SK-N-SH (cell line): ENCODE results near the gene PMP22. TPM values are rescaled to one million over a fixed set of nuclear protein-coding genes. Genes with fewer than 3 reads are reported as not detected.

Experiments used
- CTCF ChIA-PET: fragments of 300-600, 350-600 bp; formaldehyde crosslinking; extraction: SDS; loops from one replicate; lab custom pipeline; 2021; lab: Yijun Ruan, JAX
- POLR2A ChIA-PET: fragments of 350-600 bp; sonication (Branson Sonifier 250); formaldehyde crosslinking; extraction: SDS; loops from one replicate; lab custom pipeline; 2020; ENCODE audit warnings: antibody characterized with exemption, inconsistent platforms; lab: Yijun Ruan, JAX
- DNase-seq: peaks from one replicate; pipeline ENCODE4 v3.0.0; 2012
- H2AFZ ChIP-seq: fragments of 200-600 bp; sonication (generic); 2 replicates; pipeline ENCODE4 v1.8.1; 2016; ENCODE audit warnings: antibody characterized with exemption, mild to moderate bottlenecking, low read depth
- H3F3A ChIP-seq: fragments of 200-600 bp; sonication (generic); replicated peaks from 2 replicates; pipeline ENCODE3; 2016; ENCODE audit warnings: antibody characterized with exemption, mild to moderate bottlenecking; ENCODE audit not compliant: insufficient read depth
- H3K27ac ChIP-seq, 2 experiments: fragments of 200-500 bp in 1 of 2; fragments of 200-600 bp in 1 of 2; sonication (Bioruptor generic) in 1 of 2; sonication (generic), shearing (Covaris generic) in 1 of 2; 2 replicates each; pipeline versions ENCODE4 v1.5.1 to v1.6.1; 2014 to 2016; ENCODE audit warnings: low read depth in 2 of 2, inconsistent platforms in 1 of 2, low read length in 1 of 2, mild to moderate bottlenecking in 1 of 2, mixed read lengths in 1 of 2
- H3K27me3 ChIP-seq: fragments of 200-600 bp; sonication (generic), shearing (Covaris generic); 2 replicates; pipeline ENCODE4 v1.6.1; 2016; ENCODE audit warnings: mixed run types; ENCODE audit not compliant: insufficient read depth
- H3K36me3 ChIP-seq, 2 experiments: fragments of 200-500 bp in 1 of 2; fragments of 200-600 bp in 1 of 2; sonication (Bioruptor generic) in 1 of 2; sonication (generic) in 1 of 2; replicated peaks in 1 of 2; 2 replicates each; pipeline versions ENCODE3 to v1.5.1; 2014 to 2016; ENCODE audit warnings: low read length in 1 of 2, mild to moderate bottlenecking in 1 of 2; ENCODE audit not compliant: insufficient read depth in 2 of 2, control insufficient read depth in 1 of 2
- H3K4me1 ChIP-seq, 2 experiments: fragments of 200-500 bp in 1 of 2; fragments of 200-600 bp in 1 of 2; sonication (Bioruptor generic) in 1 of 2; sonication (generic), shearing (Covaris generic) in 1 of 2; 2 replicates each; pipeline versions ENCODE4 v1.5.1 to v1.6.1; 2014 to 2016; ENCODE audit warnings: low read depth in 1 of 2, low read length in 1 of 2, mixed run types in 1 of 2; ENCODE audit not compliant: insufficient read depth in 2 of 2, control insufficient read depth in 1 of 2
- H3K4me2 ChIP-seq: fragments of 200-600 bp; sonication (generic), shearing (Covaris generic); 2 replicates; pipeline ENCODE4 v1.6.1; 2017; ENCODE audit warnings: mixed run types
- H3K4me3 ChIP-seq, 2 experiments: fragments of 200-500 bp in 1 of 2; fragments of 200-600 bp in 1 of 2; sonication (Bioruptor generic) in 1 of 2; sonication (generic), shearing (Covaris generic) in 1 of 2; 2 replicates each; pipeline versions ENCODE4 v1.5.1 to v1.8.1; 2014 to 2016; ENCODE audit warnings: low read depth in 2 of 2, inconsistent platforms in 1 of 2, low read length in 1 of 2, mild to moderate bottlenecking in 1 of 2, mixed read lengths in 1 of 2, moderate library complexity in 1 of 2
- H3K79me2 ChIP-seq: fragments of 200-600 bp; sonication (generic); 2 replicates; pipeline ENCODE4 v1.8.1; 2017; ENCODE audit warnings: mild to moderate bottlenecking; ENCODE audit not compliant: insufficient read depth
- H3K9ac ChIP-seq: fragments of 200-600 bp; sonication (generic); 2 replicates; pipeline ENCODE4 v1.6.1; 2017; ENCODE audit warnings: mixed run types
- H3K9me2 ChIP-seq: fragments of 200-600 bp; sonication (generic); 2 replicates; pipeline ENCODE4 v1.6.1; 2017; ENCODE audit warnings: mixed run types
- H3K9me3 ChIP-seq: fragments of 200-600 bp; sonication (generic); 2 replicates; pipeline ENCODE4 v1.6.1; 2017; ENCODE audit warnings: mixed run types, mild to moderate bottlenecking, moderate library complexity
- H4K20me1 ChIP-seq: fragments of 200-600 bp; sonication (generic); 2 replicates; pipeline ENCODE4 v1.6.1; 2017; ENCODE audit warnings: mild to moderate bottlenecking, mixed run types; ENCODE audit not compliant: insufficient read depth
- CHD2 ChIP-seq: fragments of 150-350 bp; IDR thresholded peaks from 2 replicates; pipeline ENCODE4 v1.6.1; 2018; ENCODE audit warnings: low read length; ENCODE audit not compliant: partially characterized antibody
- ELF1 ChIP-seq: IDR thresholded peaks from 2 replicates; pipeline ENCODE4 v1.4.0; 2012
- EZH2phosphoT487 ChIP-seq: fragments of 200-600 bp; sonication (generic); IDR thresholded peaks from 2 replicates; pipeline ENCODE4 v1.6.1; 2017; ENCODE audit warnings: low read depth, mixed run types, mild to moderate bottlenecking, antibody characterized with exemption, moderate library complexity, borderline replicate concordance
- MEF2A ChIP-seq: IDR thresholded peaks from 2 replicates; pipeline ENCODE4 v1.4.0; 2012; ENCODE audit warnings: low read depth, borderline replicate concordance
- NFIC ChIP-seq: IDR thresholded peaks from 2 replicates; pipeline ENCODE4 v1.4.0; 2012; ENCODE audit warnings: borderline replicate concordance
- NRF1 ChIP-seq: IDR thresholded peaks from 2 replicates; pipeline ENCODE4 v1.6.1; 2012; ENCODE audit warnings: low read depth, mild to moderate bottlenecking, low read length
- RAD21 ChIP-seq: IDR thresholded peaks from 2 replicates; pipeline ENCODE4 v1.6.1; 2012; ENCODE audit warnings: mild to moderate bottlenecking, low read length
- TCF12 ChIP-seq: IDR thresholded peaks from 2 replicates; pipeline ENCODE4 v1.4.0; 2012
- USF2 ChIP-seq: fragments of 150-350 bp; IDR thresholded peaks from 2 replicates; pipeline ENCODE4 v1.6.1; 2017; ENCODE audit warnings: antibody characterized with exemption, low read length, low read depth, borderline replicate concordance
- YY1 ChIP-seq: IDR thresholded peaks from 2 replicates; pipeline ENCODE4 v1.4.0; 2012; ENCODE audit warnings: low read depth, mild to moderate bottlenecking
- WGBS: methylation state at CpG from one replicate; pipeline ENCODE4 v1.1.6; 2017; ENCODE audit warnings: low lambda C conversion rate; 5-methylcytosine and 5-hydroxymethylcytosine counted together
- polyA plus RNA-seq, 3 experiments: library from polyadenylated mRNA; depleted of rRNA; stranded (reverse); fragments of >200 nt; gene quantifications; 2 replicates each; pipeline ENCODE4 v1.2.3, GENCODE V29; 2012
- TF ChIP-seq, protein P1 (sequence below): IDR thresholded peaks from 2 replicates; pipeline ENCODE4 v1.6.1; 2012; ENCODE audit warnings: mild to moderate bottlenecking, low read depth, low read length, moderate library complexity
- TF ChIP-seq, protein P2 (sequence below): IDR thresholded peaks from 2 replicates; pipeline ENCODE4 v1.4.0; 2012; ENCODE audit warnings: low read depth

PMP22 gene
- polyA plus RNA-seq, 1 of the 3 experiments (the other 2 are of a cell fraction), result 82.5 TPM

GRCh38 chr17:15269780-15270089 is 4.6 kb upstream of the PMP22 start:
- H3K4me3 ChIP-seq, result no peak overlapping the region
- POLR2A ChIA-PET, result no interaction called here
- H3K36me3 ChIP-seq, result no peaks in the 10 kb centered on the region
- H3K9me2 ChIP-seq, result no peaks in the 10 kb centered on the region
- no peaks in the 10 kb centered on the region for H3K79me2 ChIP-seq
- DNase-seq, result no peak
- no peak overlapping the region for H3K27ac ChIP-seq
- no peak for TF ChIP-seq TCF12
- H2AFZ ChIP-seq, result no peak overlapping the region
- no peaks in the 10 kb centered on the region for H3K9me3 ChIP-seq
- no peaks in the 10 kb centered on the region for H4K20me1 ChIP-seq
- H3K4me1 ChIP-seq, result peaks cover 0 to 9% of the 10 kb centered on the region in 2 experiments; a peak in 1 of 4 replicates
- no peak overlapping the region for H3K9ac ChIP-seq
- no peak overlapping the region for H3K4me2 ChIP-seq
- 82% methylated on average over 5 of the region's 5 CpGs for WGBS
- CTCF ChIA-PET, result no interaction called here
- H3K27me3 ChIP-seq, result no peaks in the 10 kb centered on the region; the same call in 1 of the 2 replicates
- no peaks in the 10 kb centered on the region for H3F3A ChIP-seq

DNA sequence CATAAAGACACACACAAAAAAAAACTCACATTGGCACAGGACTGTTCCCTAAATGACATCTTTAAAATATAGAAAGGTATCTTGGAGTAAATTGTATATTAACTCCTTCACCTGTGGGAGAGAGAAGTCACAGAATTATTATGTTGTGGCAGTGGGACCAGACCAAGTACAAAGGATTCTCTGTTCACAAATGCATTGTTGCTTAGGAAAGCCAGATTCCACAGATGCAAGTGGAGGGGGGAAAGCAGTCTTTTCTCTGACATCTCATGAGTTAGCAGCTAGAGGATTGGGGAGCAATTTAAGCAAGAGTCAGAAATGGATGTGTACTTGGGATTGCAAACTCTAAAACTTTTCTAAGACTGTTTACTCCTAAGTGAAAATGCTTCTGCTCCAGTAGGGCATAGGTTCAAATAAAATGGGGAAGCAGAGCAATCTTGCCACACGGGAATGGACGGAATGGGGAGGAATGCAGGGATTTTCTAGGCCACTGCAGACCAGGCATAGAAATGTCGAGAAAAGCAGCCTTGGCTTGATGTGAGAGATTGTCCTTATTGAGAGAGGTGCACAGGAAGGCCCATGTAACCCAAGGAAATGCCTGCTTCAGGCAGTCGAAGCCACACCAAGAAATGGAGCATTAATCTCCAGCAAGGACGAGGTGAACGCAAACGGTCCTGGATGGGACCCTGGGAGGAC is 4.1 kb upstream of the PMP22 start:
- TF ChIP-seq NRF1 (no peak), MEF2A (no peak), YY1 (no peak), NFIC (no peak), ELF1 (no peak), EZH2phosphoT487 (no peak), RAD21 (no peak), CHD2 (no peak), USF2 (no peak)
- TF ChIP-seq, protein P1, sequence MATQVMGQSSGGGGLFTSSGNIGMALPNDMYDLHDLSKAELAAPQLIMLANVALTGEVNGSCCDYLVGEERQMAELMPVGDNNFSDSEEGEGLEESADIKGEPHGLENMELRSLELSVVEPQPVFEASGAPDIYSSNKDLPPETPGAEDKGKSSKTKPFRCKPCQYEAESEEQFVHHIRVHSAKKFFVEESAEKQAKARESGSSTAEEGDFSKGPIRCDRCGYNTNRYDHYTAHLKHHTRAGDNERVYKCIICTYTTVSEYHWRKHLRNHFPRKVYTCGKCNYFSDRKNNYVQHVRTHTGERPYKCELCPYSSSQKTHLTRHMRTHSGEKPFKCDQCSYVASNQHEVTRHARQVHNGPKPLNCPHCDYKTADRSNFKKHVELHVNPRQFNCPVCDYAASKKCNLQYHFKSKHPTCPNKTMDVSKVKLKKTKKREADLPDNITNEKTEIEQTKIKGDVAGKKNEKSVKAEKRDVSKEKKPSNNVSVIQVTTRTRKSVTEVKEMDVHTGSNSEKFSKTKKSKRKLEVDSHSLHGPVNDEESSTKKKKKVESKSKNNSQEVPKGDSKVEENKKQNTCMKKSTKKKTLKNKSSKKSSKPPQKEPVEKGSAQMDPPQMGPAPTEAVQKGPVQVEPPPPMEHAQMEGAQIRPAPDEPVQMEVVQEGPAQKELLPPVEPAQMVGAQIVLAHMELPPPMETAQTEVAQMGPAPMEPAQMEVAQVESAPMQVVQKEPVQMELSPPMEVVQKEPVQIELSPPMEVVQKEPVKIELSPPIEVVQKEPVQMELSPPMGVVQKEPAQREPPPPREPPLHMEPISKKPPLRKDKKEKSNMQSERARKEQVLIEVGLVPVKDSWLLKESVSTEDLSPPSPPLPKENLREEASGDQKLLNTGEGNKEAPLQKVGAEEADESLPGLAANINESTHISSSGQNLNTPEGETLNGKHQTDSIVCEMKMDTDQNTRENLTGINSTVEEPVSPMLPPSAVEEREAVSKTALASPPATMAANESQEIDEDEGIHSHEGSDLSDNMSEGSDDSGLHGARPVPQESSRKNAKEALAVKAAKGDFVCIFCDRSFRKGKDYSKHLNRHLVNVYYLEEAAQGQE, result no peak
- TF ChIP-seq, protein P2, sequence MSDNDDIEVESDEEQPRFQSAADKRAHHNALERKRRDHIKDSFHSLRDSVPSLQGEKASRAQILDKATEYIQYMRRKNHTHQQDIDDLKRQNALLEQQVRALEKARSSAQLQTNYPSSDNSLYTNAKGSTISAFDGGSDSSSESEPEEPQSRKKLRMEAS, result no peak
- Histone ChIP-seq H3K36me3 (no peaks in the 10 kb centered on the region), H3K9me2 (no peaks in the 10 kb centered on the region), H3K9ac (no peak overlapping the region), H3K79me2 (no peaks in the 10 kb centered on the region), H3K4me3 (no peak overlapping the region), H3K4me2 (no peak overlapping the region), H3F3A (no peaks in the 10 kb centered on the region), H4K20me1 (no peaks in the 10 kb centered on the region), H3K27ac (no peak overlapping the region), H3K4me1 (peaks cover 0 to 9% of the 10 kb centered on the region in 2 experiments; a peak in 1 of 4 replicates), H3K27me3 (no peaks in the 10 kb centered on the region; the same call in 1 of the 2 replicates), H3K9me3 (no peaks in the 10 kb centered on the region), H2AFZ (no peak overlapping the region)
- no peak for DNase-seq
- POLR2A ChIA-PET, result no interaction called here
- WGBS, result 70% methylated on average over 7 of the region's 7 CpGs
- CTCF ChIA-PET, result interaction anchor here (13.3 kb wide), 1 partner anchor 233 kb away, joined by 359 read pairs; no protein-coding TSS in a partner anchor
